Psoas muscle (tissue), 8 donors: ENCODE results near the gene UROC1. TPM values are rescaled to one million over a fixed set of nuclear protein-coding genes. Genes with fewer than 3 reads are reported as not detected.

Experiments used
- ATAC-seq, 4 donors: fragments of 200-7000 bp; cut with Tn5 transposase; one replicate each; pipeline ENCODE4 v1.9.1; 2020; ENCODE audit warnings: moderate library complexity in 3 of 4, mild to moderate bottlenecking in 2 of 4
- DNase-seq, 2 donors: peaks; one replicate each; pipeline ENCODE4 v3.0.0-alpha.2; 2020
- H3K27ac ChIP-seq: fragments of 200-600 bp; one replicate; pipeline ENCODE4 v1.8.0; 2022
- H3K27me3 ChIP-seq, 3 donors: fragments of 200-600 bp in 1 of 3; one replicate each; pipeline versions ENCODE4 v1.6.1 to v1.8.0; 2013 to 2022; ENCODE audit warnings: low read length in 2 of 3, mild to moderate bottlenecking in 2 of 3, moderate library complexity in 1 of 3; ENCODE audit not compliant: insufficient read depth in 3 of 3
- H3K36me3 ChIP-seq, 2 donors: fragments of 200-600 bp in 1 of 2; one replicate each; pipeline versions ENCODE4 v1.6.1 to v1.8.0; 2013 to 2022; ENCODE audit warnings: low read depth in 1 of 2, mild to moderate bottlenecking in 1 of 2, moderate library complexity in 1 of 2; ENCODE audit not compliant: insufficient read depth in 1 of 2
- H3K4me1 ChIP-seq: fragments of 200-600 bp; one replicate; pipeline ENCODE4 v1.8.0; 2022
- H3K4me3 ChIP-seq: fragments of 200-600 bp; one replicate; pipeline ENCODE4 v1.8.0; 2022; ENCODE audit warnings: mild to moderate bottlenecking
- H3K9me3 ChIP-seq: fragments of 200-600 bp; one replicate; pipeline ENCODE4 v1.8.0; 2022
- CTCF ChIP-seq: fragments of 200-600 bp; IDR thresholded peaks from one replicate; pipeline ENCODE4 v1.8.0; 2022; ENCODE audit warnings: antibody characterized with exemption
- WGBS, 3 donors: extraction: QIAGEN DNeasy Blood & Tissue Kit; methylation state at CpG; one replicate each; pipeline versions ENCODE4 v1.1.6 to v1.1.7; 2013; 5-methylcytosine and 5-hydroxymethylcytosine counted together
- intact Hi-C, 2 donors: fragments of 100-400 bp; cut with DNase I; formaldehyde crosslinking; loops; one replicate each; pipeline versions ENCODE4 v1.11.0 to v1.14.2; 2022
- polyA plus RNA-seq, 3 donors: library from polyadenylated mRNA; stranded (reverse); fragments of 200-250 nt; gene quantifications; one replicate each; pipeline ENCODE4 v1.2.3, GENCODE V29; 2013
- total RNA-seq, 4 donors: library from RNA; stranded (reverse); fragmentation: NEBNext Ultra II Directional in 2 of 4; extraction: Animal tissue kit (Norgen Biotek cat#: 25700) in 2 of 4; gene quantifications; one replicate each; pipeline versions ENCODE4 v1.2.1 to v1.2.4, GENCODE V29; 2021 to 2023
- donor health status: healthy with polysubstance abuse.
- donor health status: DM: no; HTN: no; CAD: no; lungs with moderate emphysema.
- donor health status: Bipolar disorder and iron deficiency.
- donor health status: healthy.
- donor health status: DM: yes; HTN: yes; CAD: no.
- donor health status: DM: no; HTN: no; CAD: no.
- donor health status: DM: no; HTN: no; CAD: no.
- donor health status: DM: yes; HTN: yes; CAD: no.

Gene UROC1
- total and polyA plus RNA-seq, 7 donors = 0.03 to 0.13 (median 0.08) TPM; not detected in 4

GRCh38 chr3:126540342-126540849, 22.8 kb upstream of the UROC1 start:
- peak; percentile 78 to 90 (median 88) for ATAC-seq
- H3K4me3 ChIP-seq = no peak overlapping the region
- TF ChIP-seq CTCF = no peak
- intact Hi-C loops = no loop called here
- H3K36me3 ChIP-seq = no peaks in the 10 kb centered on the region
- DNase-seq = peak; percentile 47 to 64
- H3K27ac ChIP-seq = no peak overlapping the region
- peaks cover 0 to 28% (median 6%) of the 10 kb centered on the region in 3 donors for H3K27me3 ChIP-seq
- 17 to 20% (median 18%) methylated on average over 9 of the region's 9 CpGs for WGBS, 3 donors
- peaks cover 11% of the 10 kb centered on the region for H3K4me1 ChIP-seq
- no peaks in the 10 kb centered on the region for H3K9me3 ChIP-seq

- no peaks in the 10 kb centered on the region for H3K9me3 ChIP-seq
- DNase-seq (peak in 1 of 2 donors; percentile 33), ATAC-seq (no peak)
- no peak for TF ChIP-seq CTCF
- intact Hi-C loops = no loop called here
- H3K27ac ChIP-seq = no peak overlapping the region
- H3K4me3 ChIP-seq = no peak overlapping the region
- H3K27me3 ChIP-seq = peaks cover 0 to 28% (median 6%) of the 10 kb centered on the region in 3 donors
- peaks cover 11% of the 10 kb centered on the region for H3K4me1 ChIP-seq
- H3K36me3 ChIP-seq = no peaks in the 10 kb centered on the region
- WGBS, 3 donors = 92 to 98% (median 96%) methylated on average over 10 of the region's 10 CpGs
Measured at GRCh38 chr3:126539558-126540250, 22.1 kb upstream of the UROC1 start.

GRCh38 chr3:126538966-126539365, 21.4 kb upstream of the UROC1 start:
- intact Hi-C loops = no loop called here
- TF ChIP-seq CTCF = no peak
- H3K9me3 ChIP-seq = no peaks in the 10 kb centered on the region
- no peaks in the 10 kb centered on the region for H3K36me3 ChIP-seq
- H3K4me1 ChIP-seq = peaks cover 11% of the 10 kb centered on the region
- DNase-seq (peak in 1 of 2 donors; percentile 4), ATAC-seq (no peak)
- WGBS, 3 donors = 36 to 52% (median 45%) methylated on average over 5 of the region's 5 CpGs
- peaks cover 0 to 28% (median 6%) of the 10 kb centered on the region in 3 donors for H3K27me3 ChIP-seq
- no peak overlapping the region for H3K4me3 ChIP-seq
- H3K27ac ChIP-seq = no peak overlapping the region

GRCh38 chr3:126538316-126538715, 20.7 kb upstream of the UROC1 start:
- DNase-seq (peak in 1 of 2 donors; percentile 49), ATAC-seq (peak in 1 of 4 donors; percentile 51)
- no peak overlapping the region for H3K4me3 ChIP-seq
- H3K27ac ChIP-seq = no peak overlapping the region
- H3K36me3 ChIP-seq = no peaks in the 10 kb centered on the region
- no peak for TF ChIP-seq CTCF
- no peaks in the 10 kb centered on the region for H3K9me3 ChIP-seq
- intact Hi-C loops = no loop called here
- peaks cover 11% of the 10 kb centered on the region for H3K4me1 ChIP-seq
- WGBS, 3 donors = 36 to 51% (median 37%) methylated on average over 9 of the region's 9 CpGs
- peaks cover 0 to 24% (median 6%) of the 10 kb centered on the region in 3 donors for H3K27me3 ChIP-seq
